Measurements from ENCODE around the gene ORC4. TPM values are rescaled to one million over a fixed set of nuclear protein-coding genes. Genes with fewer than 3 reads are reported as not detected.
"Not testable (repeated sequence)": the region's sequence is repeated elsewhere in the genome, so short reads cannot be mapped to it uniquely, and the experiment has no call there.

The ORC4 gene
- total RNA-seq, 4 donors from 2014 or later: 38.7 to 85.0 (median 45.5) TPM

DNA sequence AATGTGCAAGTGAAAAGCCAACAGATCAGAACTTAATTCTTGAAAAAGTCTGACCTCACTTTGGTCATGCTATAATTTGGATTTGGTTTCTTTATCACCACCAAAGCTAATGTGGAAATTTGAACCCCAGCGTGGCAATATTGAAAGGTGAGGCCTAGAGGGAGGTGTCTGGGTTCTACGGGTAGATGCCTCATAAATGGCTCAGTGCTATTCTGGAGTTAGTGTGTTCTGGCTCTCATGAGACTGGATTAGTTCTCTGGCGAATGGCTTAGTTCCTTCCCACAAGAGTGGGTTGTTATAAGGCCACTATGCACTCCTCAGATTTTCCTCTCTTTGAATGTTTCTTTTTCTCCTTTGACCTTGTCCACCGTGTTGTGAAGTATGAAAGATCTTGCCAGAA is 22.3 kb downstream of the ORC4 start:
- no peak for DNase-seq (ENCODE audit: low spot score in 2 of 2)
- Histone ChIP-seq H3K9me3 (peaks cover 0 to 11% (median 0%) of the 10 kb centered on the region in 4 donors), H3K27ac (no peak overlapping the region), H3K4me1 (no peaks in the 10 kb centered on the region), H3K27me3 (no peaks in the 10 kb centered on the region), H3K4me3 (no peak overlapping the region), H3K36me3 (peaks cover 0 to 18% (median 0%) of the 10 kb centered on the region in 3 donors)
- 73 to 80% methylated on average over 4 of the region's 4 CpGs for WGBS, 2 donors
- TF ChIP-seq, protein P1, sequence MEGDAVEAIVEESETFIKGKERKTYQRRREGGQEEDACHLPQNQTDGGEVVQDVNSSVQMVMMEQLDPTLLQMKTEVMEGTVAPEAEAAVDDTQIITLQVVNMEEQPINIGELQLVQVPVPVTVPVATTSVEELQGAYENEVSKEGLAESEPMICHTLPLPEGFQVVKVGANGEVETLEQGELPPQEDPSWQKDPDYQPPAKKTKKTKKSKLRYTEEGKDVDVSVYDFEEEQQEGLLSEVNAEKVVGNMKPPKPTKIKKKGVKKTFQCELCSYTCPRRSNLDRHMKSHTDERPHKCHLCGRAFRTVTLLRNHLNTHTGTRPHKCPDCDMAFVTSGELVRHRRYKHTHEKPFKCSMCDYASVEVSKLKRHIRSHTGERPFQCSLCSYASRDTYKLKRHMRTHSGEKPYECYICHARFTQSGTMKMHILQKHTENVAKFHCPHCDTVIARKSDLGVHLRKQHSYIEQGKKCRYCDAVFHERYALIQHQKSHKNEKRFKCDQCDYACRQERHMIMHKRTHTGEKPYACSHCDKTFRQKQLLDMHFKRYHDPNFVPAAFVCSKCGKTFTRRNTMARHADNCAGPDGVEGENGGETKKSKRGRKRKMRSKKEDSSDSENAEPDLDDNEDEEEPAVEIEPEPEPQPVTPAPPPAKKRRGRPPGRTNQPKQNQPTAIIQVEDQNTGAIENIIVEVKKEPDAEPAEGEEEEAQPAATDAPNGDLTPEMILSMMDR (IDR thresholded peaks at IDR 0.05): no peak
- TF ChIP-seq EP300 (IDR thresholded peaks at IDR 0.05) (no peak), POLR2A (IDR thresholded peaks at IDR 0.05) (no peak)

DNA sequence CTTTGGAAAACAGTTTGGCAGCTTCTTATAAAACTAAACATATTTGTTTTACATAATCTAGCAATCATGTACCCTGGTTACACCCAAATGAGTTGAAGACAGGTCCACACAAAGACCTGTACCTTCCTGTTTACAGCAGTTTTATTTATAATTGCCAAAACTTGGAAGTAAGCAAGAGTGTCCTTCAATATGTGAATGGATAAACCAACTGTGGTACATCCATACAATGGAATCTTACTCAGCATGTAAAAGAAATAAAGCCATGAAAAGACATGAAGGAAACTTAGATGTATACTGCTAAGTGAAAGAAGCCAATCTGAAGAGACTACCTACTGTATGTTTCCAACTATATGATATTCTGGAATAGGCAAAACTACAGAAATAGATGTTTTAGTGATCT is 23.7 kb downstream of the ORC4 start:
- H3K4me3 ChIP-seq: no peak overlapping the region
- no peak for TF ChIP-seq EP300 (IDR thresholded peaks at IDR 0.05)
- TF ChIP-seq, protein P1 (IDR thresholded peaks at IDR 0.05): no peak
- TF ChIP-seq POLR2A (IDR thresholded peaks at IDR 0.05): no peak
- no peak for DNase-seq (ENCODE audit: low spot score in 2 of 2)
- H3K36me3 ChIP-seq: peaks cover 0 to 18% (median 0%) of the 10 kb centered on the region in 3 donors
- H3K4me1 ChIP-seq: peaks cover 0 to 4% (median 0%) of the 10 kb centered on the region in 4 donors
- H3K27me3 ChIP-seq: no peaks in the 10 kb centered on the region
- no peaks in the 10 kb centered on the region for H3K9me3 ChIP-seq
- no peak overlapping the region for H3K27ac ChIP-seq

DNA sequence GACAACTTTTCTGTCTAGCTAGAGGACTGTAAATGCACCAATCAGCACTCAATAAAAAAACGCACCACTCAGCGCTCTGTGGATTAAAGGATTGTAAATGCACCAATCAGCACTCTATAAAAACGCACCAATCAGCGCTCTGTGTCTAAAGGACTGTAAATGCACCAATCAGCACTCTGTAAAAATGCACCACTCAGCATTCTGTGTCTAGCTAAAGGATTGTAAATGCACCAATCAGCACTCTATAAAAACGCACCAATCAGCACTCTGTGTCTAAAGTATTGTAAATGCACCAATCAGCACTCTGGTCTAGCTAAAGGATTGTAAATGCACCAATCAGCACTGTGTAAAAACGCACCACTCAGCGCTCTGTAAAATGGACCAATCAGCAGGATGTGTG is 25.6 kb downstream of the ORC4 start:
- H3K27me3 ChIP-seq; H3K4me1 ChIP-seq; H3K4me3 ChIP-seq; DNase-seq (ENCODE audit: low spot score in 2 of 2); H3K27ac ChIP-seq; H3K9me3 ChIP-seq: not testable (repeated sequence)
- peaks cover 0 to 18% (median 0%) of the 10 kb centered on the region in 3 donors for H3K36me3 ChIP-seq
- 96 to 97% methylated on average over 7 of the region's 7 CpGs for WGBS, 2 donors

DNA sequence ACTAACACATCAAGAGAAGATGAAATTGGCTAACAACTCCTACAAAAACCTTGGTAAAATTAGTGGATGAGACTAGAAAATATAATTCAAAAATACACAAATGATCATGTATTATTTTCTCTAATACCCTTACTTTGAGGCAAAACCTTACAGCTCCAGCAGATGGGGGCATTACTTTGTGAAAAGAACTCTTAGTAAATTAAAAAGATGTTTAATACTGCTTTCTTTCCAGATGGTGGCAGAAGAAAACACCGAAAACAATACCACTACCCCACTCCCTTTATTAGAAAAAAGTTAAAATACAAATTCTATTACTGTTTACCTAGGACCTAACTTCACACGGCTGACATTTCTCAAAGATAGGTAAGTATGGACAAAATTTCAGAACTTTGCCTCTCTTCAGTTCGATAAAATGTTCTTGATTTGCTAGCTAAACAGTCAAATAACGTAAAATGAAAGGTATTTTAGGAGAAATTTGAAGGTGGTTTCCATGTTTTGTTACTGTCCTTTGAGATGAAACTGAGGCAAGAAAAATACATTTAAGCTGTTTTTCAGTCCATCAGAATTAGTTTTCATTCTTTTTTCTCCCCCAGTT is 30.6 kb downstream of the ORC4 start:
- 44 to 47% methylated on average over 4 of the region's 4 CpGs for WGBS, 2 donors
- DNase-seq (ENCODE audit: low spot score in 2 of 2): peak in 1 of 2 donors; percentile 33
- H3K4me1 ChIP-seq: peaks cover 0 to 17% (median 0%) of the 10 kb centered on the region in 4 donors
- H3K27ac ChIP-seq: no peak overlapping the region
- TF ChIP-seq EP300 (IDR thresholded peaks at IDR 0.05): no peak
- TF ChIP-seq, protein P1 (IDR thresholded peaks at IDR 0.05): peak; percentile 24 to 66 (median 48)
- TF ChIP-seq POLR2A (IDR thresholded peaks at IDR 0.05): no peak
- no peak overlapping the region for H3K4me3 ChIP-seq
- no peaks in the 10 kb centered on the region for H3K27me3 ChIP-seq
- no peaks in the 10 kb centered on the region for H3K9me3 ChIP-seq
- peaks cover 0 to 3% (median 0%) of the 10 kb centered on the region in 3 donors for H3K36me3 ChIP-seq

DNA sequence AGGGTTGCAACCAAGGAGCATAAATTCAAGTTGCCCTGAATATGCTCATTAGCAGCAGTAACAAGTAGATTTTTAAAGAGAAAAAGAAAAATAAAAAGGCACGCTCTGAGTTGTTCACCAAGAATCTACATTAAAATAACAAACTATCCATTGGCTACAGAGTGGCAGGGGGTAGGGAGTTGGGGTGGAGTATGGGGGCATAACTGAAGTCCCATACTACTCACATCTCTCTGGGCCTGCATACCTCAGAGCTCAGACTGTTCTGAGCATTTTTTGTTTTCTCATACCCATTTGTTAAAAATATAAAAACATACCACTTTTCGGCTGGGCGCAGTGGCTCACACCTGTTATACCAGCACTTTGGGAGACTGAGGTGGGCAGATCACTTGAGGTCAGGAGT is 31.4 kb downstream of the ORC4 start:
- H3K36me3 ChIP-seq: no peaks in the 10 kb centered on the region
- no peak overlapping the region for H3K27ac ChIP-seq
- H3K4me3 ChIP-seq: no peak overlapping the region
- no peaks in the 10 kb centered on the region for H3K27me3 ChIP-seq
- H3K4me1 ChIP-seq: peaks cover 0 to 20% (median 0%) of the 10 kb centered on the region in 4 donors
- H3K9me3 ChIP-seq: no peaks in the 10 kb centered on the region
- WGBS, 2 donors: 86 to 91% methylated on average over 3 of the region's 3 CpGs
- TF ChIP-seq, protein P1 (IDR thresholded peaks at IDR 0.05): no peak
- TF ChIP-seq POLR2A (IDR thresholded peaks at IDR 0.05) (no peak), EP300 (IDR thresholded peaks at IDR 0.05) (no peak)
- no peak for DNase-seq (ENCODE audit: low spot score in 2 of 2)
